OCI-LY7 (cell line): Measurements from ENCODE around the gene UVSSA. TPM values are rescaled to one million over a fixed set of nuclear protein-coding genes. Genes with fewer than 3 reads are reported as not detected.

ENCODE experiments used
- BruUV-seq: library from RNA; stranded (reverse); fragments of 400-500 nt; replicated peaks from 2 replicates; lab custom pipeline; 2021; lab: Mats Ljungman, UMichigan
- CTCF ChIA-PET: fragments of 300-600 bp; sonication (Branson Sonifier 250); formaldehyde crosslinking; loops from one replicate; lab custom pipeline; 2022; ENCODE audit warnings: antibody characterized with exemption; ENCODE audit not compliant: unreplicated experiment; lab: Charles Lee
- POLR2A ChIA-PET: fragments of 300-600 bp; sonication (Branson Sonifier 250); formaldehyde crosslinking; loops from one replicate; lab custom pipeline; 2022; ENCODE audit warnings: antibody characterized with exemption; lab: Charles Lee
- DNase-seq: peaks from one replicate; pipeline ENCODE4 v3.0.0-alpha.2; 2015; ENCODE audit warnings: low spot score
- H2AFZ ChIP-seq: fragments of 200-600 bp; sonication (generic), shearing (Covaris generic); 2 replicates; pipeline ENCODE4 v1.6.1; 2014; ENCODE audit warnings: mild to moderate bottlenecking, antibody characterized with exemption, low read length, moderate library complexity
- H3K27ac ChIP-seq: fragments of 200-600 bp; sonication (generic); 2 replicates; pipeline ENCODE4 v1.5.1; 2014; ENCODE audit warnings: mixed run types, low read depth, mild to moderate bottlenecking, moderate library complexity, low read length, inconsistent platforms; ENCODE audit not compliant: poor library complexity, severe bottlenecking
- H3K36me3 ChIP-seq: fragments of 200-600 bp; sonication (generic); 2 replicates; pipeline ENCODE4 v1.6.1; 2014; ENCODE audit warnings: mild to moderate bottlenecking, antibody characterized with exemption, low read length, moderate library complexity, mixed read lengths; ENCODE audit not compliant: insufficient read depth
- H3K4me1 ChIP-seq: fragments of 200-600 bp; sonication (generic); 2 replicates; pipeline ENCODE4 v1.5.1; 2014; ENCODE audit warnings: mild to moderate bottlenecking, low read length; ENCODE audit not compliant: insufficient read depth, poor library complexity, severe bottlenecking
- H3K4me2 ChIP-seq: fragments of 200-600 bp; sonication (generic); 2 replicates; pipeline ENCODE4 v1.6.1; 2014; ENCODE audit warnings: mild to moderate bottlenecking, low read length
- H3K4me3 ChIP-seq: fragments of 200-600 bp; sonication (generic); 2 replicates; pipeline ENCODE4 v1.5.1; 2014; ENCODE audit warnings: mild to moderate bottlenecking, low read depth, low read length; ENCODE audit not compliant: poor library complexity, severe bottlenecking
- H3K79me2 ChIP-seq: fragments of 200-600 bp; sonication (generic); 2 replicates; pipeline ENCODE4 v1.6.1; 2016; ENCODE audit warnings: low read depth, mild to moderate bottlenecking, low read length, moderate library complexity, mixed read lengths; ENCODE audit not compliant: insufficient read depth
- H3K9me2 ChIP-seq: fragments of 200-600 bp; sonication (generic); 2 replicates; pipeline ENCODE4 v1.6.1; 2016; ENCODE audit warnings: mild to moderate bottlenecking, low read length, mixed read lengths; ENCODE audit not compliant: insufficient read depth
- H3K9me3 ChIP-seq: fragments of 200-600 bp; sonication (generic); 2 replicates; pipeline ENCODE4 v1.6.1; 2014; ENCODE audit warnings: mild to moderate bottlenecking, mixed run types, low read length, mixed read lengths
- H4K20me1 ChIP-seq: fragments of 200-600 bp; sonication (generic); 2 replicates; pipeline ENCODE4 v1.6.1; 2014; ENCODE audit warnings: mild to moderate bottlenecking, antibody characterized with exemption, low read length, moderate library complexity, mixed read lengths; ENCODE audit not compliant: insufficient read depth
- CTCF ChIP-seq: fragments of 200-600 bp; sonication (generic); conservative IDR thresholded peaks from 2 replicates; pipeline ENCODE4 v1.5.1; 2014; ENCODE audit warnings: mild to moderate bottlenecking, antibody characterized with exemption, low read length, moderate library complexity, mixed read lengths
- EZH2phosphoT487 ChIP-seq: fragments of 200-600 bp; sonication (generic); IDR thresholded peaks from 2 replicates; pipeline ENCODE4 v1.6.1; 2018; ENCODE audit warnings: low read depth, borderline replicate concordance, mild to moderate bottlenecking, mixed run types, antibody characterized with exemption, low read length, moderate library complexity, mixed read lengths
- intact Hi-C: fragments of 100-400 bp; cut with micrococcal nuclease; formaldehyde crosslinking; loops from one replicate; pipeline ENCODE4 v1.10.0; 2022; ENCODE audit not compliant: unreplicated experiment
- total RNA-seq, 2 experiments: library from RNA; depleted of rRNA in 1 of 2; stranded (reverse); fragments of >200 nt in 1 of 2; shearing (Covaris generic) in 1 of 2; gene quantifications; 2 replicates each; pipeline ENCODE4 v1.2.3, GENCODE V29; 2014 to 2022

UVSSA gene
- total RNA-seq, 2 experiments from 2014 or later: 13.2 to 43.2 TPM

- POLR2A ChIA-PET: no interaction called here
- no peaks in the 10 kb centered on the region for H4K20me1 ChIP-seq
- H3K4me1 ChIP-seq: no peaks in the 10 kb centered on the region
- peaks cover 9% of the 10 kb centered on the region for H3K36me3 ChIP-seq
- BruUV-seq: no TSS peak
- H3K9me2 ChIP-seq: no peaks in the 10 kb centered on the region
- DNase-seq: no peak
- TF ChIP-seq EZH2phosphoT487 (no peak), CTCF (no peak)
- intact Hi-C loops: no loop called here
- no peaks in the 10 kb centered on the region for H3K9me3 ChIP-seq
- CTCF ChIA-PET: no interaction called here
- H2AFZ ChIP-seq: no peak overlapping the region
- H3K4me2 ChIP-seq: no peak overlapping the region
- no peak overlapping the region for H3K4me3 ChIP-seq
- no peak overlapping the region for H3K27ac ChIP-seq
- H3K79me2 ChIP-seq: no peaks in the 10 kb centered on the region
These were observed 30.0 kb downstream of the UVSSA start for GRCh38 chr4:1376841-1377605.

GRCh38 chr4:1377606-1378261 is 30.7 kb downstream of the UVSSA start:
- Histone ChIP-seq H3K4me1 (no peaks in the 10 kb centered on the region), H3K9me3 (no peaks in the 10 kb centered on the region), H3K9me2 (no peaks in the 10 kb centered on the region), H3K27ac (no peak overlapping the region), H3K4me3 (no peak overlapping the region), H3K4me2 (no peak overlapping the region), H3K79me2 (no peaks in the 10 kb centered on the region), H4K20me1 (no peaks in the 10 kb centered on the region), H2AFZ (no peak overlapping the region), H3K36me3 (peaks cover 2% of the 10 kb centered on the region; the same call in 1 of the 2 replicates)
- TF ChIP-seq CTCF: no peak
- TF ChIP-seq EZH2phosphoT487: no peak
- BruUV-seq: no TSS peak
- no peak for DNase-seq
- intact Hi-C loops: no loop called here
- CTCF ChIA-PET: no interaction called here
- POLR2A ChIA-PET: no interaction called here
